Stimulated activated CD4-positive, alpha-beta T cell treated with anti-CD3 and anti-CD28 coated beads, Interleukin-4, amount 100 ng/mL, for 24 hours (primary cell): Measurements from ENCODE around the gene EIF3C.
"Not testable (repeated sequence)": the region's sequence is repeated elsewhere in the genome, so short reads cannot be mapped to it uniquely, and the experiment has no call there.

Experiments
- DNase-seq: peaks from one replicate; pipeline ENCODE4 v3.0.0-alpha.2; 2020

EIF3C gene, protein sequence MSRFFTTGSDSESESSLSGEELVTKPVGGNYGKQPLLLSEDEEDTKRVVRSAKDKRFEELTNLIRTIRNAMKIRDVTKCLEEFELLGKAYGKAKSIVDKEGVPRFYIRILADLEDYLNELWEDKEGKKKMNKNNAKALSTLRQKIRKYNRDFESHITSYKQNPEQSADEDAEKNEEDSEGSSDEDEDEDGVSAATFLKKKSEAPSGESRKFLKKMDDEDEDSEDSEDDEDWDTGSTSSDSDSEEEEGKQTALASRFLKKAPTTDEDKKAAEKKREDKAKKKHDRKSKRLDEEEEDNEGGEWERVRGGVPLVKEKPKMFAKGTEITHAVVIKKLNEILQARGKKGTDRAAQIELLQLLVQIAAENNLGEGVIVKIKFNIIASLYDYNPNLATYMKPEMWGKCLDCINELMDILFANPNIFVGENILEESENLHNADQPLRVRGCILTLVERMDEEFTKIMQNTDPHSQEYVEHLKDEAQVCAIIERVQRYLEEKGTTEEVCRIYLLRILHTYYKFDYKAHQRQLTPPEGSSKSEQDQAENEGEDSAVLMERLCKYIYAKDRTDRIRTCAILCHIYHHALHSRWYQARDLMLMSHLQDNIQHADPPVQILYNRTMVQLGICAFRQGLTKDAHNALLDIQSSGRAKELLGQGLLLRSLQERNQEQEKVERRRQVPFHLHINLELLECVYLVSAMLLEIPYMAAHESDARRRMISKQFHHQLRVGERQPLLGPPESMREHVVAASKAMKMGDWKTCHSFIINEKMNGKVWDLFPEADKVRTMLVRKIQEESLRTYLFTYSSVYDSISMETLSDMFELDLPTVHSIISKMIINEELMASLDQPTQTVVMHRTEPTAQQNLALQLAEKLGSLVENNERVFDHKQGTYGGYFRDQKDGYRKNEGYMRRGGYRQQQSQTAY

DNA sequence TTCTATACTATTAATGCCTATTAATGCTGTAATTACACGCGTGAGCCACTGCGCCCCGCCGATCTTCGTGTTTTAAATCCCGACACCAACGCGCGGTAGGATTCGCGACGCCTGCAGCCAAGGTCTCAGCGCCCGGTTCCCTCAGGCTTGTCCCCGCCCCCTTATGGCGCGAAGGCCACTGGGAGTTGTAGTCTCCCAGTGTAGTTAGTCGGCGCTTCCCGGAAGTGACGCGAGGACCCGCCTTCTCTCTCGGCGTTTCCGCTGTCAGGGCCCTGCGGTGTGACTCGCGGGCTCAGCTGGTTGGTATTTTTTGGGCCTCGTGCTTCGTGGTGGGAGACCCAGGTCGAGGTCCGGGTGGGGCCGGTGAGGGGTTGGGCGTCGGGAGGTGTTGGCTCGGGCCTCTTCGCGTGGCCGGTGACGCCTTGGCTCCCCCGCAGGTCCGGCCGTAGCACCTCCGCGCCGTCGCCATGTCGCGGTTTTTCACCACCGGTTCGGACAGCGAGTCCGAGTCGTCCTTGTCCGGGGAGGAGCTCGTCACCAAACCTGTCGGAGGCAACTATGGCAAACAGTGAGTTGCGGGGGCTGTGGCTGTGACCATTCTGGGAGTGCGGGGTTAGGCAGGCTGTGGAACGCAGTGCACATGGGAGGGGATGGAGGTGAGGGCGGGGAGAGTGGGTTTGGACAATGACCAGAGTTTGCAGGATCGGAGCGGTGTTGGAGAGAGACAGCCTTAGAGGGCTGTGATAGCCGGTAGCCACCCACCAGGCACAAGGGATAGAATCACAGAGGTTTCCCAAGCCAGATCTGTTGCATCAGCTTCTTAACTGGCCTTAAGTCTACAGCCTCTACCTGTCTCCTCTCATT, at the start of gene EIF3C:
TSS of gene EIF3C (plus strand) at position 245 of the 864 bp plus-strand sequence. CDS start at position 468, 223 bp downstream.
- not testable (repeated sequence) for DNase-seq

DNA sequence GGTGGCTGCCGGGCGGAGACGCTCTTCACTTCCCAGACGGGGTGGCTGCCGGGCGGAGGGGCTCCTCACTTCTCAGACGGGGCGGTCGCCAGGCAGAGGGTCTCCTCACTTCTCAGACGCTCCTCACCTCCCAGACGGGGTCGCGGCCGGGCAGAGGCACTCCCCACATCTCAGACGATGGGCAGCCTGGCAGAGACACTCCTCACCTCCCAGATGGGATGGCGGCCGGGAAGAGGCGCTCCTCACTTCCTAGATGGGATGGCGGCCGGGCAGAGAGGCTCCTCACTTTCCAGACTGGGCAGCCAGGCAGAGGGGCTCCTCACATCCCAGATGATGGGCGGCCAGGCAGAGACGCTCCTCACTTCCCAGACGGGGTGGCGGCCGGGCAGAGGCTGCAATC, 45.0 kb upstream of the EIF3C start:
- not testable (repeated sequence) for DNase-seq

DNA sequence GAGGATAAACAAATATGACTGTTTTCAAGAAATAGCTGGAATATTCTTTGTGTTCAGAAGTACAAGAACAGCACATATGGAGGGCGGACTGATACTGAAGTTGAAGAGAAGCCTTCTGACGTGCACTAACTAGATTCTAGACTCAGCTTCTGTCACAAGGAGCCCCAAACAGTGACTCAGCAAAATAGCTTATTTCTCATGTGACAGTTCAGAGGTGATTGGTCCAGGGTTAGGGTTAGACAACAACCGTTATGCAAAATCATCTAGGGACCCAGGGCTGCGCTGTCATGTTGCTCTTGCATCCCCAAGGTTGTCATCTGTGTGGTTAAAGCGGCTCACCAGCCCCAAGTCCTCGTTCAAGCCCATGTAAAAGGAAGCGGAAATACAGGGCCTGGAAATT, 43.8 kb upstream of the EIF3C start:
- DNase-seq: not testable (repeated sequence)

DNA sequence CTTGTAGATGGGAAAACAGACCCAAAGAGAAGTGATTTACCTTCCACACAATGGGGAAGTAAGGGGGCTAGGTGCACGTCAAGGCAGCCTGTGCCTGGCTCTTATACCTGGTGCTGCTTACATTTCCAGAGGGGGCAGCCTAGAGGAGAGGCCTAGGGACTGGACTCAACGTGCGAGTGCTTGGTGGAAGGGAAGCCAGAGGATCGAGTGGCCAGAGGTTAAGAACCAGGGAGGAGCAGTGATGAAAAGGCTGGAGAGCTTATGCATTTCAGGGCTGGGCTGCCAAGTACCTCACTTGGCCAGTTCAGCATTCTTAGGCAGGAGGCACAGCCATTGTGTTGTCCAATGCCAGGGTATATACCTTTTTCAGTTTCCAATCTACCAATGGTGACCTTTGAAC, 43.1 kb upstream of the EIF3C start:
- not testable (repeated sequence) for DNase-seq

DNA sequence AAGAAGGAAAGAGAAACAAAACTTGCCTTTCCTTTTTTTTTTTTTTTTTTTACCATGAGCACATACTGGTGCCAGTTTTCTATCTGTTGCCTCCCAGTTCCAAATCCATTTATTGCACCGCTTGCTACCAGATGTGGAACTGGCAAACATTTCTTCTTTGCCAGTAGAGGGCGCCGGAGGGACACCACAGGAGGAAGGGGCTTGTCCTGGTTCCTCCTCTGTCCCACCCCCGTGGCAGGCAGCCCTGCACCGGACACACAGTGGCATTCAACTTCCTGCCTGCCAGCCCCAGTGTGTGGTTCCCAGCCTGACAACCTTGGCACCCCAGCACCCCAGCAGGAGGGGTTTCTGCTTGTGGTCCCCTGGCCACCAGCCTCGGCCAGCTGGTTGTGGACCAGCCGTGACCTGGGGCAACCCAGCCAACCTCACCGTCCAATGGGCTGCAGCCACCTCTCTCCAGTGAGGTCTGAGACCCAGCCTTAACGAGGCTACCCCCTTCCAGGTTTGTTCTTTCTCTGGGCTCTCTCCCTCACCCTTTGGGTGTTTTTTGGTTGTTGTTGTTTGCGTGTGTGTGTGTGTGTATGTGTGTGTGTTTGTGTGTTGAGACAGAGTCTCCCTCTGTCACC, 22.8 kb upstream of the EIF3C start:
- not testable (repeated sequence) for DNase-seq

DNA sequence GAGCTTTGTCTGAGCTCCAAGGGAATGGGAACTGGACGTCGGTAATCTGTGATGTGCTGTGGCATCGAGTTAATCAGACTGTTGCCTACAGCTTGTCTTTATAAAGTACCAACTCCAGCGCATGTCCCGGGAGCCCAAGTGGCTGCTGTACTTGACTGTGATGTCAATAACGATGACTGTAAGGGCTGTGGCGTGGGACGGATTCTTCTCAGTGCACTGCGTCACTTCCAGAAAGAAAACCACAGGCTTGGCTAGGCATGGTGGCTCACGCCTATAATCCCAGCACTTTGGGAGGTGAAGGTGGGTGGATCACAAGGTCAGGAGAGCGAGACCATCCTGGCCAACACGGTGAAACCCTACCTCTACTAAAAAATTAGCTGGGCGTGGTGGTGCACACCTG, 21.8 kb upstream of the EIF3C start:
- not testable (repeated sequence) for DNase-seq

DNA sequence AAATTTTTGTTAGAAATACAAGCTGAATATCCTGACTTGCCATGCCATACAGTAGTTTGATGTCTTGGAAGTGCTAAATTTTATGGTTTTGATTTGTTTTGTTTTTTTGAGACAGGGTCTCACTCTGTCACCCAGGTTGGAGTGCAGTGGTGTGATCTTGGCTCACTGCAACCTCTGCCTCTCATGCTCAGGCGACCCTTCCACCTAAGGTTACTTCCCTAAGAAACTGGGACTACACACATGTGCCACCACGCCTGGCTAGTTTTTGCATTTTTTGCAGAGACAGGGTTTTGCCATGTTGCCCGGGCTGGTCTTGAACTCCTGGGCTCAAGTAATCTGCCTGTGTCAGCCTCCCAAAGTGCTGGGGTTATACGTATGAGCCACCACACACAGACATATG, 19.5 kb upstream of the EIF3C start:
- not testable (repeated sequence) for DNase-seq

DNA sequence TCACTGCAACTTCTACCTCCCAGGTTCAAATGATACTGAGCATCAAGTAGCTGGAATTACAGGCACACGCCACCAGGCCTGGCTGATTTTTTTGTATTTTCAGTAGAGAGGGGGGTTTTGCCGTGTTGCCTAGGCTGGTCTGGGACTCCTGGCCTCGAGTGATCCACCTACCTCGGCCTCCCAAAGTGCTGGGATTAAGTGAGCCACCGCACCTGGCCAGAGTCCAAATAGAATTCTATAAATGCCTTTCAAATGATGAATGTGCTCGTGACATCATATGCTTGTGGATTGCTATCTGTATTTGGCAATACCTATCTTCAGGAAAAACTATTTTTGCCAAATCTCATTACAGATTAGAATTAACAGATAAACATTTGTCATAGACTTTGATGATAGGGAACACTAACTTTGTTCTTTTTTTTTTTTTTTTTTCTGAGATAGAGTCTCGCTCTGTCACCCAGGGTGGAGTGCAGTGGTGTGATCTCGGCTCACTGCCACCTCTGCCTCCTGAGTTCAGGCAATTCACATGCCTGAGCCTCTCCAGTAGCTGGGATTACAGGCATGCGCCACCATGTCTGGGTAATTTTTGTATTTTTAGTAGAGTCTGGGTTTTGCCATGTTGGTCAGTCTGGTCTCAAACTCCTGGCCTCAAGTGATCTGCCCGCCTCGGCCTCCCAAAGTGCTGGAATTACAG, 17.9 kb upstream of the EIF3C start:
- DNase-seq: not testable (repeated sequence)

DNA sequence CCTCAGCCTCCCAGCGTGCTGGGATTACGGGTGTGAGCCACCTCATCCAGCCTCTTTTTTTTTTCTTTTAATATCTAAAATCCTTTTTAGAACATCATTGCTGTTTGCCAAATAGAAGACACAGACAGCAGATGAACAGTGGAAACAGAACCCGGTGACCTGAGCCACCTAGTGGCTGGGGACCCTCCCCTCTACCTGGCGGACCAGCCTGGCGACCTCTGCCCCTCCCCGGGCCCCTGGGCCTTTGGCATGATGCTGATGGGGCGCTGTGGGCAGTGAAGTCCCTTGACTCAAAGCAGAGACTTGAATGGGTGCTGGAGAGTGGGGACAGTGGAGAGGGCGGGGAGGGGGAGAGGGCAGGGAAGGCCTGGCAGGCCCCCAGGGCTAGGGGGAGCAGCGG, 11.5 kb upstream of the EIF3C start:
- not testable (repeated sequence) for DNase-seq

DNA sequence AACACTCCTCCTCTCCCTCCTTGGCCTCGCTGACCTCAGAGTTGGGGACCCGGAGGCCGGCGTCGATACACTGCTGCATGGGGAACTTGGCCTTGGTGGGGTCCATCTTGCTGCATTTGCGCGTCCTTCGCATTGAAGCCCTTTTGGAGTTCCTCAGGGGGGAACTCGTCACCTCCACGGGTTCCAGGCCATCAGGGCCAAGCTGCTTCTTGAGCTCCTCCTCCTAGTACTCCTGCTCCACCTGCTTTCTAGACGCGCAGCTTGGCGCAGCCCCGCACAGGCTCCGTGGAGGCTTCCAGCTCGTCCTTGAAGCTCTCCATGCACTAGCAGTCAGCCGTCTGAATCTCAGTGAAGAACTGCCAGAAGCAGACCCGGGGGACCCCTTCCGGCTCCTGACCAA, 10.9 kb upstream of the EIF3C start:
- not testable (repeated sequence) for DNase-seq

DNA sequence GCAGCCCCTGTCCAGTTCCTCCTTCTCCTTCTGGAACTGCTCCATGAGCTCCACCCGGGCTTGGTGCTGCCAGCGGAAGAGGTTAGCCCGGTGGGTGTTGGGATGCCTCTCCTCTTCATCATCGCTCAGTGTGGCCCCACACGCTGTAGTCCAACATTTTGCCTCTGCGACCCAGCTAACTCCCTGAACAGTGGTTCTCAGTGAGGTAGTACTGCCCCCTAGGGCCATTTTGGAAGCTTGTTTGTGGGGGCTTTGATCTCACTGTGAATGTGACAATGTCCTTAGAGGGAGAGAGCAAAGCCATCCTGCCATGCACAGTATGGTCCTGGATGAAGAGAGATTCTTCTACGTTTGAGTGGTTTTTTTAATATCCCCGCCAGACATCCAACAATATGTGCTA, 9.9 kb upstream of the EIF3C start:
- DNase-seq: not testable (repeated sequence)

DNA sequence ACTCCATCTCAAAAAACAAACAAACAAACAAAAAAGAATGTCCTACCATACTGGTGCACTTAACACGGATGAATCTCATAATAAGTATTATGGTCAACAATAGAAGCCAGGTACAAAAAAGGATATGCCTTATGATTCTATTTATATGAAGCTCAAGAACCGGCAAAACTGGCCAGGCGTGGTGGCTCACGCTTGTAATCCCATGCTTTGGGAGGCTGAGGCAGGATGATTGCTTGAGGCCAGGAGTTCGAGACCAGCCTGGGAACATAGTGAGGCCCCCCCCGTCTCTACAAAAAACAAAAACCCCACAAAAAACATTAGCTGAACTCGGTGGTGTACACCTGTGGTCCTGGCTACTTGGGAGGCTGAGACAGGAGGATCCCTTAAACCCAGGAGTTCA, 7.0 kb upstream of the EIF3C start:
- not testable (repeated sequence) for DNase-seq

DNA sequence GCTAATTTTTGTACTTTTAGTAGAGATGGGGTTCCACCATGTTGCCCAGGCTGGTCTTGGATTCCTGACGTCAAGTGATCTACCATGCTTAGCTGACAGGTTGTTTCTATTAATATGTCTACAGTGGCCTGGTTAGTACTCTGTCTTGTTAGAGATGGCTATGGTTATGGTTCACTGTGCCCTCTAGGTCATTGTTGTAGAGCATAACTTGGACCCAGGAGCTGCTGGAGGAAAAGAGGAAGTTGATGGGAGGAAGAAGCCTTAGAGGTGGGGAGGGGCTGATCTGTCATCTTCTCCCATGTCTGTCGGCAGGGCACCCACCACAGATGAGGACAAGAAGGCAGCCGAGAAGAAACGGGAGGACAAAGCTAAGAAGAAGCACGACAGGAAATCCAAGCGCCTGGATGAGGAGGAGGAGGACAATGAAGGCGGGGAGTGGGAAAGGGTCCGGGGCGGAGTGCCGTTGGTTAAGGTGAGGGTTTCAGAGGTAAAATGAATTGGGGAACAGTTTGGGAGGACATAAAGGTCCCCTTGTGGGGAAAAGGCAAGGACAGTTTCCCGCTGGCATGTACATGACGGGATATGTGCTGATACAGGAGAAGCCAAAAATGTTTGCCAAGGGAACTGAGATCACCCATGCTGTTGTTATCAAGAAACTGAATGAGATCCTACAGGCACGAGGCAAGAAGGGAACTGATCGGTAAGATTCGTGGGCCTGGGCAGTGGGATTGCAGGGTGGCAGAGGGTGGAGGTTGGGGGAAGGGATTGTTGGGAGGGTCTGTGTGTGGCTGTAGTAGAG, 11.8 kb downstream of the EIF3C start:
- DNase-seq: not testable (repeated sequence)

DNA sequence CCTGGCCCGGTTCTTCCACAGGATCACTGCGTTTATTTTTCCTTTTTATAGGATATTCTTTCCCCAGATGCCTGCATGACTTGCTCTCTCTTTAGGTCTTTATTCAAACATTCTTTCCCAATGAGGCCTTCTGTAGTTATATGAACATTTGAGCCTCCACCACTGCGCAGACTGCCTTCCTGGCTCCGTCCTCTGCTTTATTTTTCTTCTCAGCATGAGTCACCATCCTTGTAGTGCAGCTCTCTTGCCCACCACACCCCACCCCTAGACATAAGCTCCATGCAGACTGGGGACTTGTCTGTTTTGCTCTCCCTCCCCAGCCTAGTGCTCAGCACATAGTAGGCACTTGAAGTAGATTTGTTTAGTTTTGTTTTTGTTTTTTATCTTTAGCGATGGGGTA, 20.0 kb downstream of the EIF3C start:
- DNase-seq: not testable (repeated sequence)

DNA sequence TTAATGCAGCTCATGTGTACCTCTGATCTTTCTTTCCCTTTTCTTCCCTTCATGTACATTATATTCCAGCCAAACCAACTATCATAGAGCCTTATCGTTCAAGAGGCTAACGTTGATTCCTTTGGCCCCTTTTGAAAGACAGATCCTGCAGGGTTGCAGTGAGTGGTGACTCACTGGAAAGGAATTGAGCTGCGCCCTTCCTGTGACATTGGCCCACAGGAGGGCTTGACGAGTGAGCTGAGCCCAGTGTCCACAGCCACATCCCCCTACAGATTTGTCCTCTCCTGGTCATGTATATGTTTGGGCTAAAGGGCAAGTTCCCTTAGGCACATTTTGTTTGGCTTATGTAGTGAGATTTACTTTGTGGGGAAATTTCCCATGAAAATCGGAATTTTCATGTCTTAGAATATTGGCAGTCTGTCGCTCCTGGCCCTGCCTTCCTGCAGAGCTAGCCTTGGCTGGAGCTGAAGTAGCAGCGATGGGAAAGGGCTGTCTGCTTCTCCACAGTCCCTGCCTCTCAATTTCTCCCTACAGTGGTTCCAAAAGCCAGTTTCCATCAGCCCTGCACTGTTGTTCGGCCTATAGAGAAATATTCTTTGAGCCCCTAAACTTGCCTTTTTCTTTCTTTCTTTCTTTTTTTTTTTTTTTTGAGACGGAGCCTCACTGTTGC, 21.3 kb downstream of the EIF3C start:
- DNase-seq: not testable (repeated sequence)

DNA sequence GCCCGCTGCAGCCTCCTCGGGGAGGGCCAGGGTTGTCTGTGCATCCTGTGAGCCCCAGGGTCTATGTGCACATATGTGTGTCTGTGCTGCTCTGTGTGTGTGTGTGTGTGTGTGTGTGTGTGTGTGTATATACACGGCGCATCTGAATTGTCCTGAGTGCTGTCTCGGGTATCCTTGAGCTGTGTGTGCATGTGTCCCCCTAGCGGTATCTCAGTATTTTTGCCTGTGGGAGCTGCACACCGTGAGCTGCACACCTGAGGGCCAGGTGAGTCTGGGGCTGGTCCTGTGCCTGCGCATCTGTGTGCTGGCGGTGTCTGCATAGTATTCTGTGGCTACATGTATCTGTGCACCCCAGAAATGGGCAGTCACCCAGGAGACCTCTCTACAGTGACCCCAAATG, 28.5 kb downstream of the EIF3C start:
- not testable (repeated sequence) for DNase-seq

DNA sequence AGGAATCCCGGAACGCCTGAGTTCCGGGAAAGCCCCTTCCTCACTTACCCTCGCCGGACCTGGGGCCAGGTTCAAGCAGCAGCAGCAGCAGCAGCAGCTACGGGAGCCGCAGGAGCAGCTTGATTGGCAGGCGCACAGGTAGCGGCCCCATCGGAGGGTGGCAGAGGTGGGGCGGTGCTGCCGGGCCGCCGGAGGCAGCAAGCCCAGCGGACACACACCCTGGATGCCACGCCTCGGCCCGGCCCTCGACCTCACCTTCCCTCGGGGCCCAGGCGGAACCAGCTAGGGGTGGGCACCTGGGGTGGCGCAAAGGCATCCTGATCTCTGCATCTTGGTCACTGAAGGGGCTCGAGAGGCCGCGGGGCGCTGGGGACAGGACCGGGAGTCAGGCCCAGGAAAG, 29.4 kb downstream of the EIF3C start:
- not testable (repeated sequence) for DNase-seq

DNA sequence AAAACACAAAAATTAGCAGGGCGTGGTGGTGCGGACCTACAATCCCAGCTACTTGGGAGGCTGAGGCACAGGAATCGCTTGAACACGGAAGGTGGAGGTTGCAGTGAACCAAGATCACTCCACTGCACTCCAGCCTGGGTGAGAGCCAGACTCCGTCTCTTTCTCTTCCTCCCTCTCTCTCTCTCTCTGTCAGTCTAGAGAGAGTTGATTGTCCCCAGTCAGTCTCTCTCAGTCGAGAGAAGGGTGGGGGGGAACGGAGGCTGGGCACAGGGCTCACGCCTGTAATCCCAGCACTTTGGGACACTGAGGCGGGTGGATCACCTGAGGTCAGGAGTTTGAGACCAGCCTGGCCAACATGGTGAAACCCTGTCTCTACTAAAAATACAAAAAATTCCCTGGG, 30.0 kb downstream of the EIF3C start:
- not testable (repeated sequence) for DNase-seq

DNA sequence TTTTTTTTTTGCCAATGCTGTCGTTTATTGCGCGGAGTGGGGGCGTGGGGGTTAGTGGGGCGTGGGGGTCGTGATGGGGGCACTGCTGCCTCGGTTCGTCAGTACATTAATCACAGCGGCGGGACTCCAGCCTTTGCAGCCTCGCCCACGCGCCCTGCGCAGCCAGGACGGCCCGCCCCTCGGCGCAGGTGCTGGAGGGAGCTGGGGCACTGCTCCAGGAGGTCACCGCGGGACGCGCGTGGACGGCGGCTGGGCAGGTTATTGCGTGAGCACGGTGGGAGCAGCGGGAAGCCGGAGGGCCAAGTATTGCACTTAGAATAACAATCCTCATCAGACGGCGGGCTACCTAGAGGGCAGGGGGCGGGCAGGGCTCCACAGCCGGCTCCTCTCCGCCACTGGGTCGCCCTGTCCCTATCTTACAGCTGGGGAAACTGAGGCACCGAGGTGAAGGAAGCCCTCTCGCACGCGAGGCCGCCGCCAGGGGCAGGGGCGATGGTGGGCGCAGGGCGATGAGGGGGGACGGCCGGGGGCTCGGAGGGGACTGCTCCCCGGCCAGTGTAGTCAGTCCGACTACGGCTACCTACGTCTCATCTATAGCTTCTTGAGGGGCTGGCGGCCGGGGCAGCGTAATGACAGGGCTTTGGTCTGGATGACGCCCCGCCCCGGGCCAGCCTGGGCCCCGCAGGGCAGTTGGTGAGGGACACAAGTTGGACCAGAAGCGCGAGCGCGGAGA, 35.5 kb downstream of the EIF3C start:
- not testable (repeated sequence) for DNase-seq
